ENCODE data around the gene PLXNA2. TPM values are rescaled to one million over a fixed set of nuclear protein-coding genes. Genes with fewer than 3 reads are reported as not detected.

PLXNA2 gene
- total RNA-seq, 1 donor from 2014 or later: 42.5 TPM

- peak; percentile 32 for DNase-seq
Measured at GRCh38 chr1:208264469-208265121, 20.4 kb upstream of the PLXNA2 start.

- DNase-seq: no peak
Measured at GRCh38 chr1:208261874-208262273, 17.7 kb upstream of the PLXNA2 start.

- no peak for DNase-seq
Measured at GRCh38 chr1:208258277-208258676, 14.1 kb upstream of the PLXNA2 start.

- no peak for DNase-seq
Measured at GRCh38 chr1:208257351-208257750, 13.2 kb upstream of the PLXNA2 start.

- DNase-seq: no peak
Measured at GRCh38 chr1:208256556-208256955, 12.4 kb upstream of the PLXNA2 start.

GRCh38 chr1:208256091-208256490 is 11.9 kb upstream of the PLXNA2 start:
- DNase-seq: no peak

- no peak for DNase-seq
Measured at GRCh38 chr1:208254862-208255261, 10.7 kb upstream of the PLXNA2 start.

- no peak for DNase-seq
Measured at GRCh38 chr1:208254376-208254775, 10.2 kb upstream of the PLXNA2 start.

- DNase-seq: no peak
Measured at GRCh38 chr1:208252836-208253576, 8.8 kb upstream of the PLXNA2 start.

- DNase-seq: no peak
Measured at GRCh38 chr1:208251911-208252835, 8.0 kb upstream of the PLXNA2 start.

GRCh38 chr1:208251015-208251414 is 6.8 kb upstream of the PLXNA2 start:
- no peak for DNase-seq

GRCh38 chr1:208250613-208251012 is 6.4 kb upstream of the PLXNA2 start:
- DNase-seq: no peak

- no peak for DNase-seq
Measured at GRCh38 chr1:208248991-208249696, 5.0 kb upstream of the PLXNA2 start.

GRCh38 chr1:208248307-208248801 is 4.2 kb upstream of the PLXNA2 start:
- no peak for DNase-seq

GRCh38 chr1:208247696-208248095 is 3.5 kb upstream of the PLXNA2 start:
- no peak for DNase-seq

GRCh38 chr1:208245185-208245705 is 1.1 kb upstream of the PLXNA2 start:
- DNase-seq: peak; percentile 97

GRCh38 chr1:208243527-208243966 is 637 bp downstream of the PLXNA2 start:
- no peak for DNase-seq

GRCh38 chr1:208242941-208243526 is 1.1 kb downstream of the PLXNA2 start:
- no peak for DNase-seq

GRCh38 chr1:208242146-208242545 is 2.0 kb downstream of the PLXNA2 start:
- DNase-seq: no peak

GRCh38 chr1:208241512-208241911 is 2.7 kb downstream of the PLXNA2 start:
- no peak for DNase-seq

- DNase-seq: peak; percentile 80
Measured at GRCh38 chr1:208240662-208241355, 3.4 kb downstream of the PLXNA2 start.
